GM19043 (cell line): ENCODE data around the gene SCYGR8.
A peak's percentile ranks its signal among the peaks of the same experiment; 100 is the strongest.

Experiments
- ATAC-seq: cut with Tn5 transposase; IDR thresholded peaks from one replicate; pipeline ENCODE4 v1.9.1; 2021; ENCODE audit warnings: low read depth; ENCODE audit not compliant: unreplicated experiment

SCYGR8 gene

DNA sequence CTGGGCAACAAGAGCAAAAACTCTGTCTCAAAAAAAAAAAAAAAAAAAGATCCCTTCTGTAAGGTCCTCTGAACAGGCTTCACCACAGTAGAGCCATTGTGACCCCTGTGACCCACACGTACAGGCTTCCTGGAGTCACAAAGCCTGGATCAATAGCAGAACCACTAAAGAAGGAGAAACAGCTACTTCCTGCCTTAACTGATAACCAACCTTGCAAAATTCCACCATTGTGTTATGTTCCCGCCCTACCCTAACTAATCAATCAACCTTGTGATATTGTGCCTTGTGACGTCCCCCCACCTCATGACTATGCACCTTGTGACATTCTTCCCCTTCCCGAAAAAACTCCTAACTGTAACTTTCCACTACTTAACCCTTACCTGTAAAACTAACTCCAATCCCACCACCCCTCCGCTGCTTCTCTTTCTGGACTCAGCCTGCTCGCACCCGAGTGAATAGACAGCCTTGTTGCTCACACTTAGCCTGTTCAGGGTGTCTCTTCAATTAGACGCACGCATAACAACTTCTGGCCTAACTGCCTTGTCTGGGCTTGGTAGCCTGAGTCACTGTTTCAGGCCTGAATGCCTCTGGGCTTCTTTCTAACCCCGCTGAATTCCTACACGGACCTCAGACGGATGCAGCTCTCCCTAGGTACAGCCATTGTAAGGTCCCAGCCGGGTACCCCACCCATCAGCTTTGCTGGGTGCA is 13.9 kb downstream of the SCYGR8 start:
- no peak for ATAC-seq

GRCh38 chr2:227761740-227762476 is 16.2 kb downstream of the SCYGR8 start:
- no peak for ATAC-seq

DNA sequence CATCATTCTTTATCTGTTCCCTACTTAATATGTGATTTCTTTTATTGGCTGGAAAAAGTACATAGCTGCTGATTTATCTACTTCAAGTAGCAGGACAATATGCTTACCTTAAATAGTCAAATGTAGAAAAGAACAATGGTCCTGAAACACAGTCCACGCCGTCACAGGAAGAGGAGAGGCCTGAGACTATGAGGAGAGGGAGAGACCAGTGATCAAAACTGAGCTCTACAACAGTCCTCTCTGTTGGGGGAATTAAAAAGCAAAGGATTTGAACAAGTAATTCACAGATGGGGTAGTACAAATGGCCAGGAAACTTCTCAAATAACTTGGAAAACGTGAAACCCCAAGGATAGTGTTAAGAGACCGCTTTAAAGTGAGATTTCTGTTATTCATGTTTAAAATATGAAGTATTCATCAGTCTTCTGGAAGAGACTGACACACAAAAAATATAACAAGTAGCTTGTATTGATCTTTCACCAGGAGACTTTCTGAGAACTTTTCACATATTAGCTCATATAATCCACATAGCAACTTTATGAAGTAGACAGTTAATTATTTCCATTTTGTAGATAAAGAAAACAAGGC is 20.2 kb downstream of the SCYGR8 start:
- no peak for ATAC-seq

DNA sequence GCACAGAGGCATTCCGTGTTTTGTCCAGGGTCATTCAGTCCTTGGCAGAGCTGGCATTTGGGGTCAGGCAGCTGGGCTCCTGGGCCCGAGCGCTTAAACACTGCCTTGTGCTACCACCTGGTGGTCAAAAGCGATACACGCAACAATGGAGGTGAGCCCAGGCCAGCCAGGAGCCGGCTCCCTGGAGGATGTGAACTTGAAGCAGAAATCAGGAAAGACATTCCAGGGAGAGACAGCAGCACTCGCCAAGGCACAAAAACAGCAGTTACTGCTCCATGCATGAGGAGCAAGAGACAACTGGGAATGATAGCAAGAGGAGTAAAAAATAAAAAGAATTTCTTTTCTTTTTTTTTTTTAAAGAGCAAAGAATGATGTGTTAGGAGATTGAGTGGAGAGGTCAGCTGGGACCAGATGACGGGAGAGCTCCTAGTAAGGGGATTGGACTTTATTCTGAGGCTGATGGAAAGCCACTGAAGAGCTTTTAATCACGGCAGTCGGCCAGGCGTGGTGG is 20.7 kb downstream of the SCYGR8 start:
- peak; percentile 97 for ATAC-seq

DNA sequence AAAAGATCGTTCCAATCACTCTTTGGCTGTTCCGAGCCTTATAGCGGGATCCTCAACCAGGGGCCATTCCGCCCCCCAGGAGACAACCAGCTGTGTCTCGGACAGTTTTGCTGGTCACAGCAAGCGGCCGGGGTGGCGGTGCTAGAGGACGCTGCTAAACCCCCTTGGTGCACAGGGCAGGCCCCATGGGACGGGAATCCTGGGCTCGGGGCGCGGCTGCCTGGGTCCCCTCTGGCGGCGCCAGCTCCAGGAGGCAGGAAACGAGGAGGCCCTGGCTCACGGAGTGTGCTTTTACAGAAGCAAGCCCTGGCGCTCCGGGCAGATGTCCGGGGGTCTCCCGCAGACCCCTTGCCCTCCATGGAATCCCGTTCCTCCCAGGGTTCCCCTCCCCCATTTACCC is 22.1 kb downstream of the SCYGR8 start:
- ATAC-seq, result no peak

GRCh38 chr2:227772197-227772661 is 26.5 kb downstream of the SCYGR8 start:
- no peak for ATAC-seq

DNA sequence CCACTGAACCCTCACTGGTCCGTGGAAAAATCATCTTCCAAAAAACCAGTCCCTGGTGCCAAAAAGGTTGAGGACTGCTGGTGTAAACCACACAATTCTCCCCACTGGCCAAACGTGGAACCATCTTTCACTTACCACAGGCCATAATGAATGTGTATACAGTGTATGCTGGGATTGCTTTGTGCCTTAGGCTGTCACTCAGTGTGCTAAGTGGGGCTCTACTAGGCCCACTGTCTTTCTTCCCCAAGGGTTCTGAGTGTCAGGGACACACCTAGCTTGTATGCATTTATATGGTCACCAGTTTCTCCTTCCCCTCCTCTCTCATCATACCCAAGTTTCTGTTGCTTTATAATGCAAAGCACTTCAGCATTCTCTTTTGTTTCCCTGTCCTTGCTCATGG is 27.2 kb downstream of the SCYGR8 start:
- ATAC-seq, result no peak

DNA sequence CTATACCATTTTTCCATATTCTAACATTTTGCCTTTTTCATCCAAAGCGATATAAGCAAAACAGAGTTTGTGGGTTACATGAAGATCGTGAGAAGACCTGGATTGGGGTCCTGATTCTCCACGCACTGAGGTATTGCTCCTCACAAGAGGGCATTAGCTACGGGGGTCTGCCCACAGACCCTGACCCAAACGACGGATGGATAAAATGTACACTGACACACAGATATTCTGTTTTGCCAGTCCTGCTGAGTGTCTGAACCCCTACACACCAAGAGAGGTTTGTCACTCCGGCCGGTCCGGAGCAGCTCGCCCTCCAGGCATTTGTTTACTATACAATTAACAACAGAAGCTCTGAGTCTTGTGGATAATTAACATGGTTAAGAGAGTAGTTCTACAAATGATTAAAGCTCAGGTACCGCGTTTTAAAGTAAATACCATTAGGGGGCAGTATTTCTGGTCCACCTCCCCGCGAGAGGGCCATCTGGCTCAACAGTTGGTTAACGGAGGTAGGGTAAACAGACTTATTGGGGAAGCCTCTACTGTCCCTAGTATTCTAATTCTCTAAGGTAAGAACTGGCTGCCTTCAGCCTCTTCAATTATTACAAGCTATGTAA is 28.4 kb downstream of the SCYGR8 start:
- ATAC-seq, result no peak

DNA sequence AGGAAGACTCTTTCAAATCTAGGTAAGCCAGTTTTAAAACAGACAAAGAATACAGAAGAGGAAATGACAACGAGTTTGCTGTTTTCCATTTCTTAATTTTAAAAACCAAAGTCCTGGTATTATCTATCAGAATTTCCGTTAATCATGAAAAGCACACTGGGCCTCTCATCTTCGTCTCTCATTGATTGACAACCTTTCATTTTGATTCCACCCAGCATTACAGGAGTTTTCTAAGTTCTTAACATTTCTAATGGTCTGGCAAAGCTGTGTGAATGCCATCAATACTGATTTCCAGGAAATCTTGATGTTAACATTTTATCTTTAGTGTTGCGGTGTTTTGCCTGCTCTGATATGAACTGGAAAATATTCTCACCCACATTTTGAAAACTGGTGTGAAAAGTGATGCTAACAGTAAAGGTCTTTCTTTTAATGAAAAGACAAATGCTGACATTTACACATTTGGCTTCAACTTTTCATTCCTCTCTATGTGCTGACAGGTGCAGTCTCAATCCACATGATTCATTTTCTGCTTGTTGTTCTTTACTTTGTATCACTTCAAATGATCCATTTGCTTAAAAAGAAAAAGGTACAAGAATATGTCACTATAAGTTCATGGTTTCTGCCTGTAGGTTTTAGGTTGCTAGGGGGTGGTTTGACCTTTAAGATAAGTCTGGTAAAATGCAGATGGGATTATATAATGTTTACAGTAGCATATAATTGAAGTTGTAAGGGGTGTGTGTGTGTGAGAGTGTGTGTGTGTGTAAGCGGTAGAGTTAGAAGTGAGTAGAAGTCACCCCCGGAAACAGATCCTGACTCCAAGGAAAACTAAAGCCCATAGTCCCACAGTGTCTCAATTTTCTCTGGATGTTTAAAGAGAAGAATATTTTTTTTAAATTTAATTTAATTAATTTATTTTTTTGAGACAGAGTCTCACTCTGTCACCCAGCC is 29.5 kb downstream of the SCYGR8 start:
- ATAC-seq, result no peak

GRCh38 chr2:227780981-227781615 is 35.4 kb downstream of the SCYGR8 start:
- no peak for ATAC-seq

- ATAC-seq, result no peak
Measured at GRCh38 chr2:227781841-227782240, 36.1 kb downstream of the SCYGR8 start.

DNA sequence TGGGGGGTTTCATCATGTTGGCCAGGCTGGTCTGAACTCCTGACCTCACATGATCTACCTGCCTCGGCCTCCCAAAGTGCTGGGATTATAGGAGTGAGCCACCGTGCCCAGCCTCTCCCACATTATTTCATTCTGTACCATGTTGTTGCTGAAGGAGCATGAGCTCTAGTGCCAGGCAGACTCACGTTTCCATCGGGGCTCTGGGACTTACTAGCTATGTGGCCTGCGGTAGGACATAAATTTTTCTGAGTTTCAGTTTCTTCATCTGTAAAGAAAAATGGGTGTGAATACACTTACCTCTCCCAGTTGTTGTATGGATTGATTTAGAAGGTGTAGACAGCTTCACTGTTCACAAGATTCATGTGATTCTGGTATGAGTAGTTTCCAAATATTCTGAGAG is 37.1 kb downstream of the SCYGR8 start:
- ATAC-seq, result peak; percentile 26

GRCh38 chr2:227783404-227784138 is 37.9 kb downstream of the SCYGR8 start:
- peak; percentile 95 for ATAC-seq

- no peak for ATAC-seq
Measured at GRCh38 chr2:227785293-227785692, 39.6 kb downstream of the SCYGR8 start.

GRCh38 chr2:227788561-227789018 is 42.9 kb downstream of the SCYGR8 start:
- no peak for ATAC-seq

DNA sequence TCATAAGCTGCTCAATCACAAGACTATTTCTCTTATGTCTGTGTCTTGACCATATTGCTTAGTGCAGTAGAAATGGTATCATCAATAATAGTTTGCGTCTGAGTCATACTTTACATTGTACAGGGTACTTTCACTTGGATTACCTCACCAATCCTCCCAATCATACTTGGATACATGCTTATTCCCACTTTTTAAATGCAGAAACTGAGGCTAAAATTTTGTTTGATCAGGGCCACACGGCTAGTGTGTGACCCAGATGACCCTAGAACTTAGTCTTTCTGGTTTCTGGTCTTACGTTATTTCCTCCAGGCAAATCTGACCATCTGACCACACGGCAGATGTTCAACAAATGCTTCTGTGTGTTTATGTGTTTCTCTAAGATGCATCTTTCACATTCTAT is 44.1 kb downstream of the SCYGR8 start:
- ATAC-seq, result no peak

DNA sequence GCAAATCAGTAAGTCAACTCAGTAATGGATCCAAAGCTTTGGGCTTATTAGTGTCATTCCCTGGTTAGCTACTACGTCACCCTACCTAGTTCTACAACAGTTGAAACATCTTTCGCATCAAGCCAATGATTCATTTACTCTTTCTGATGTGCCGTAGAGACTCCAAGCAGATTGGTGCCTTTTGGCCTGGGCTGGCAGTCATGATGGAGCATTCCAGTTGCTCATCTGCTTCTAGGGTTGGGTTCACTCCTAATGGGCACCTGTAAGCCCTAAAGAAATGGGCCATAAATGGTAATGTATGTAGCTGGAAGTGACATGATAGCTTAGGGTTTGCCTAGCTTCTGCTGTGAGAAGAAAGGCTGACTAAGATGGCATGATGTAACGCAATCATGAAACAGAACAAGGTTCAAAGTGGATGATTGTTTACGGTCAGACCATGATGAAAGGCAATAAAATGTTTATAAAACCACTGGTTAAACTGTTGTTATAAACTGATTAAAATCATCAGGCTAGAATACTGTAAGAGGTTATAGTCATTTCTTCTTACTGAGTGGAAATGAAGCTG is 47.5 kb downstream of the SCYGR8 start:
- ATAC-seq, result no peak
